Mucosa of descending colon (tissue), 3 donors: Measurements from ENCODE around the gene KCNQ5. TPM values are rescaled to one million over a fixed set of nuclear protein-coding genes. Genes with fewer than 3 reads are reported as not detected.

Source experiments
- ATAC-seq: fragments of 200-7000 bp; cut with Tn5 transposase; one replicate; pipeline ENCODE4 v1.9.1; 2020; ENCODE audit warnings: mild to moderate bottlenecking, moderate library complexity
- DNase-seq, 3 donors: peaks; one replicate each; pipeline ENCODE4 v3.0.0-alpha.2; 2020
- H3K36me3 ChIP-seq: fragments of 200-600 bp; one replicate; pipeline ENCODE4 v1.8.0; 2021; ENCODE audit warnings: low read depth, mild to moderate bottlenecking
- H3K4me1 ChIP-seq: fragments of 200-600 bp; one replicate; pipeline ENCODE4 v1.8.0; 2021; ENCODE audit warnings: low read depth, mild to moderate bottlenecking
- H3K4me3 ChIP-seq: fragments of 200-600 bp; one replicate; pipeline ENCODE4 v1.8.0; 2021; ENCODE audit warnings: mild to moderate bottlenecking
- H3K9me3 ChIP-seq: fragments of 200-600 bp; one replicate; pipeline ENCODE4 v1.8.0; 2021; ENCODE audit warnings: mild to moderate bottlenecking
- intact Hi-C, 2 donors: fragments of 100-400 bp; cut with DNase I in 1 of 2; cut with micrococcal nuclease in 1 of 2; formaldehyde crosslinking; loops; one replicate each; pipeline versions ENCODE4 v1.11.0 to v1.11.1; 2022; cut with DNase I, micrococcal nuclease
- total RNA-seq, 3 donors: library from RNA; stranded (reverse); fragmentation: NEBNext Ultra II Directional in 2 of 3; extraction: Animal tissue kit (Norgen Biotek cat#: 25700) in 2 of 3; gene quantifications; one replicate each; pipeline versions ENCODE4 v1.2.1 to v1.2.4, GENCODE V29; 2021 to 2023
- TF ChIP-seq, protein P1 (sequence below): fragments of 200-600 bp; IDR thresholded peaks from one replicate; pipeline ENCODE4 v1.8.0; 2022; ENCODE audit warnings: antibody characterized with exemption, mild to moderate bottlenecking
- donor health status: DM: no; HTN: no; CAD: no; lungs with moderate emphysema.
- donor health status: DM: no; HTN: no; CAD: no.
- donor health status: DM: no; HTN: yes; CAD: no.

KCNQ5 gene
- total RNA-seq, 3 donors from 2014 or later: 0.14 to 2.3 (median 0.17) TPM

DNA sequence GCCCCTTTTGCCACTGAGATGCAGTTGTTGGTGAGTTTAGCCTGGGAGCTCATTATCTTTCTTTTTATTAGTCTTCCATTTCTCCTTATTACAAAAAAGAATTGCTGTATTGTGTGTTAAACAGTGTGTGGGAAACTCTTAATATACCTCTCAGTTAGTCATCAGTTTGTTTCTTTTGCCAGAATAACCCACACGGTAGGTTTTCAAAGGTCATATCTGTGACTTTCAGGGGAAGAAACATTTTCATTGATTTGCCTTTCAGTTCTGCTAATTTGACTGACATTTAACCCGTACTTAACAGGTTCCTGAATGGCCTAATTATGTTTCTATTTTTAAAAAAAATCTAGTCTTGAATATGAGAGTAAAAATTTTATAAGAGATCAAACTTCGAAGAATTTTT lies 458.1 kb downstream of the KCNQ5 start:
- no peaks in the 10 kb centered on the region for H3K36me3 ChIP-seq
- ATAC-seq (no peak), DNase-seq (no peak)
- H3K9me3 ChIP-seq: no peaks in the 10 kb centered on the region
- no peaks in the 10 kb centered on the region for H3K4me1 ChIP-seq
- intact Hi-C loops: no loop called here
- TF ChIP-seq, protein P1, sequence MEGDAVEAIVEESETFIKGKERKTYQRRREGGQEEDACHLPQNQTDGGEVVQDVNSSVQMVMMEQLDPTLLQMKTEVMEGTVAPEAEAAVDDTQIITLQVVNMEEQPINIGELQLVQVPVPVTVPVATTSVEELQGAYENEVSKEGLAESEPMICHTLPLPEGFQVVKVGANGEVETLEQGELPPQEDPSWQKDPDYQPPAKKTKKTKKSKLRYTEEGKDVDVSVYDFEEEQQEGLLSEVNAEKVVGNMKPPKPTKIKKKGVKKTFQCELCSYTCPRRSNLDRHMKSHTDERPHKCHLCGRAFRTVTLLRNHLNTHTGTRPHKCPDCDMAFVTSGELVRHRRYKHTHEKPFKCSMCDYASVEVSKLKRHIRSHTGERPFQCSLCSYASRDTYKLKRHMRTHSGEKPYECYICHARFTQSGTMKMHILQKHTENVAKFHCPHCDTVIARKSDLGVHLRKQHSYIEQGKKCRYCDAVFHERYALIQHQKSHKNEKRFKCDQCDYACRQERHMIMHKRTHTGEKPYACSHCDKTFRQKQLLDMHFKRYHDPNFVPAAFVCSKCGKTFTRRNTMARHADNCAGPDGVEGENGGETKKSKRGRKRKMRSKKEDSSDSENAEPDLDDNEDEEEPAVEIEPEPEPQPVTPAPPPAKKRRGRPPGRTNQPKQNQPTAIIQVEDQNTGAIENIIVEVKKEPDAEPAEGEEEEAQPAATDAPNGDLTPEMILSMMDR: no peak
- no peak overlapping the region for H3K4me3 ChIP-seq

GRCh38 chr6:73081955-73082354 lies 460.1 kb downstream of the KCNQ5 start:
- intact Hi-C loops: no loop called here
- TF ChIP-seq, protein P1: no peak
- Histone ChIP-seq H3K36me3 (no peaks in the 10 kb centered on the region), H3K4me3 (no peak overlapping the region), H3K4me1 (no peaks in the 10 kb centered on the region), H3K9me3 (no peaks in the 10 kb centered on the region)
- no peak for ATAC-seq
- DNase-seq: no peak

DNA sequence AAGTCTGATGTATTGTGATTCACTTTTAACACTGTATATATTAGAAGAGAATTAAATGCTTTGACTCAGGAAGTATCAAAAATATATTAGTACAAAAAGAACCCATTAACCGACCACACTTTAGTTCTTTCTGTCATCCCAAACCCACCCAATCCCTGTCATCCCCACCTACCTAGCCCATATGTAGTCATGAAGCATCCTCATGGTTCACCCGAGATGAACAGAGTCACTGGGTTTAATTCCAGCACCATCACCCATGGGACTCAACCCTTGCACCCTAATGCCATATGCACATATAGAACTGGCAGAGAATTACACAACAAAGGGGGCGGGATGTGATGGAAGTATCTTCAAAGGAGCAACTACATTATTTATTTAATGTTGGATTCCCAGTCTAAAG lies 462.0 kb downstream of the KCNQ5 start:
- H3K36me3 ChIP-seq: no peaks in the 10 kb centered on the region
- no peak for ATAC-seq
- no peak overlapping the region for H3K4me3 ChIP-seq
- H3K4me1 ChIP-seq: no peaks in the 10 kb centered on the region
- TF ChIP-seq, protein P1: no peak
- intact Hi-C loops: no loop called here
- DNase-seq: no peak
- H3K9me3 ChIP-seq: no peaks in the 10 kb centered on the region

- H3K9me3 ChIP-seq: no peaks in the 10 kb centered on the region
- DNase-seq (no peak), ATAC-seq (no peak)
- no peaks in the 10 kb centered on the region for H3K36me3 ChIP-seq
- TF ChIP-seq, protein P1: no peak
- intact Hi-C loops: no loop called here
- H3K4me3 ChIP-seq: no peak overlapping the region
- H3K4me1 ChIP-seq: no peaks in the 10 kb centered on the region
Observed at GRCh38 chr6:73085443-73085871, 463.6 kb downstream of the KCNQ5 start.

DNA sequence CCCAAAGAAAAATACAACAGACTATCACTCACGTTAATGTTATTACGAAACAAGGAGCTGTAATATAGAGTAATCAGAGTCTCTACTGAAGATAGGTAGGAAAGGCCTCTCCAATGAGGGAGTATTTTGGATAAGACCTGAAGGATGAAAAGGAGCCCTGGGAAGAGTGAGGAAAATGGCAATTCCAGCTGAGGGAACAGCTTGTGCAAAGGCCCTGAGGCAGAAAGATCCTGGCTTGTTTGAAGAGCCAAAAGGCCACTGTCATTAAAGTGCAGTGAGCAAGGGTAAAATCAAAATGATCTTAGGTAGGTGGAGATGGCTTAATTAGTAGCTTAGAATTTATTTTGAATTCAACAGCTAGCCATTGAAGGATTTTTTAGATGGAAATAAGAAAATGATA lies 464.9 kb downstream of the KCNQ5 start:
- Histone ChIP-seq H3K4me3 (no peak overlapping the region), H3K36me3 (no peaks in the 10 kb centered on the region), H3K4me1 (no peaks in the 10 kb centered on the region), H3K9me3 (no peaks in the 10 kb centered on the region)
- intact Hi-C loops: no loop called here
- TF ChIP-seq, protein P1: no peak
- no peak for ATAC-seq
- DNase-seq: no peak
